Ishikawa (cell line): ENCODE data around the gene TIPRL.

ENCODE experiments used
- CEBPB ChIP-seq: IDR thresholded peaks from 2 replicates; pipeline ENCODE4 v1.6.1; 2012
- CREB1 ChIP-seq: IDR thresholded peaks from 2 replicates; pipeline ENCODE4 v1.6.1; 2012; ENCODE audit warnings: low read depth
- EGR1 ChIP-seq: IDR thresholded peaks from 2 replicates; pipeline ENCODE4 v1.6.1; 2012
- EP300 ChIP-seq: IDR thresholded peaks from 2 replicates; pipeline ENCODE4 v1.6.1; 2012; ENCODE audit warnings: borderline replicate concordance
- FOXM1 ChIP-seq: IDR thresholded peaks from 2 replicates; pipeline ENCODE4 v1.6.1; 2012; ENCODE audit warnings: low read depth, borderline replicate concordance
- MAX ChIP-seq: IDR thresholded peaks from 2 replicates; pipeline ENCODE4 v1.6.1; 2012
- NFIC ChIP-seq: IDR thresholded peaks from 2 replicates; pipeline ENCODE4 v1.6.1; 2012
- RAD21 ChIP-seq: IDR thresholded peaks from 2 replicates; pipeline ENCODE4 v1.6.1; 2012; ENCODE audit warnings: low read depth
- TAF1 ChIP-seq: IDR thresholded peaks from 2 replicates; pipeline ENCODE4 v1.6.1; 2012; ENCODE audit warnings: low read depth, mild to moderate bottlenecking
- TCF12 ChIP-seq: IDR thresholded peaks from 2 replicates; pipeline ENCODE4 v1.6.1; 2012; ENCODE audit warnings: low read depth
- TEAD4 ChIP-seq: IDR thresholded peaks from 2 replicates; pipeline ENCODE4 v1.6.1; 2012
- USF1 ChIP-seq: IDR thresholded peaks from 2 replicates; pipeline ENCODE4 v1.6.1; 2012
- YY1 ChIP-seq: IDR thresholded peaks from 2 replicates; pipeline ENCODE4 v1.6.1; 2012; ENCODE audit warnings: low read depth
- ZBTB7A ChIP-seq: IDR thresholded peaks from 2 replicates; pipeline ENCODE4 v1.6.1; 2012; ENCODE audit warnings: low read depth
- TF ChIP-seq, protein P1 (sequence below): IDR thresholded peaks from 2 replicates; pipeline ENCODE4 v1.6.1; 2012; ENCODE audit warnings: low read depth, mild to moderate bottlenecking

Gene TIPRL

GRCh38 chr1:168179438-168180147, 831 bp downstream of the TIPRL start:
- TF ChIP-seq FOXM1 (no peak), ZBTB7A (no peak), MAX (no peak), RAD21 (no peak), YY1 (no peak), NFIC (no peak), TEAD4 (no peak), EP300 (no peak), TCF12 (no peak), CEBPB (no peak), TAF1 (no peak), EGR1 (no peak), USF1 (no peak), CREB1 (no peak)
- TF ChIP-seq, protein P1, sequence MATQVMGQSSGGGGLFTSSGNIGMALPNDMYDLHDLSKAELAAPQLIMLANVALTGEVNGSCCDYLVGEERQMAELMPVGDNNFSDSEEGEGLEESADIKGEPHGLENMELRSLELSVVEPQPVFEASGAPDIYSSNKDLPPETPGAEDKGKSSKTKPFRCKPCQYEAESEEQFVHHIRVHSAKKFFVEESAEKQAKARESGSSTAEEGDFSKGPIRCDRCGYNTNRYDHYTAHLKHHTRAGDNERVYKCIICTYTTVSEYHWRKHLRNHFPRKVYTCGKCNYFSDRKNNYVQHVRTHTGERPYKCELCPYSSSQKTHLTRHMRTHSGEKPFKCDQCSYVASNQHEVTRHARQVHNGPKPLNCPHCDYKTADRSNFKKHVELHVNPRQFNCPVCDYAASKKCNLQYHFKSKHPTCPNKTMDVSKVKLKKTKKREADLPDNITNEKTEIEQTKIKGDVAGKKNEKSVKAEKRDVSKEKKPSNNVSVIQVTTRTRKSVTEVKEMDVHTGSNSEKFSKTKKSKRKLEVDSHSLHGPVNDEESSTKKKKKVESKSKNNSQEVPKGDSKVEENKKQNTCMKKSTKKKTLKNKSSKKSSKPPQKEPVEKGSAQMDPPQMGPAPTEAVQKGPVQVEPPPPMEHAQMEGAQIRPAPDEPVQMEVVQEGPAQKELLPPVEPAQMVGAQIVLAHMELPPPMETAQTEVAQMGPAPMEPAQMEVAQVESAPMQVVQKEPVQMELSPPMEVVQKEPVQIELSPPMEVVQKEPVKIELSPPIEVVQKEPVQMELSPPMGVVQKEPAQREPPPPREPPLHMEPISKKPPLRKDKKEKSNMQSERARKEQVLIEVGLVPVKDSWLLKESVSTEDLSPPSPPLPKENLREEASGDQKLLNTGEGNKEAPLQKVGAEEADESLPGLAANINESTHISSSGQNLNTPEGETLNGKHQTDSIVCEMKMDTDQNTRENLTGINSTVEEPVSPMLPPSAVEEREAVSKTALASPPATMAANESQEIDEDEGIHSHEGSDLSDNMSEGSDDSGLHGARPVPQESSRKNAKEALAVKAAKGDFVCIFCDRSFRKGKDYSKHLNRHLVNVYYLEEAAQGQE = no peak

DNA sequence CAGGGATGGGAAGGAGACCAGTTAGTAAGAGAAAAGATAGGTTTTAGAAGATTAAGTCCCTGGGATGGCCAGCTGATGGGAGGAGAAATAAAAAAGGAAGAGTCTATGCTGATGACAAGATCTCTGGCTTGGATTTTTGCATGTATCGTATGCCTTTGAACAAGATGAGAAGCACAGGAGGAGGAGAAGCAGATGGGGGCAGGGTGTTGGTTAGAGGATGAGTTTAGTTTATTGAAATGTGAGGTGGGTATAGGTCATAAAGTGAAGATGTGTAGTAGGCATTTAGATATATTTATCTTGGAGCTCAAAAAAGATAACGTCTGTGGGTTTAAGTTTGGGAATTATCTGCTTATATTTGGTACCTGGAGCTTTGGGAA, 1.4 kb downstream of the TIPRL start:
- TF ChIP-seq USF1 (no peak), EP300 (no peak), NFIC (no peak)

DNA sequence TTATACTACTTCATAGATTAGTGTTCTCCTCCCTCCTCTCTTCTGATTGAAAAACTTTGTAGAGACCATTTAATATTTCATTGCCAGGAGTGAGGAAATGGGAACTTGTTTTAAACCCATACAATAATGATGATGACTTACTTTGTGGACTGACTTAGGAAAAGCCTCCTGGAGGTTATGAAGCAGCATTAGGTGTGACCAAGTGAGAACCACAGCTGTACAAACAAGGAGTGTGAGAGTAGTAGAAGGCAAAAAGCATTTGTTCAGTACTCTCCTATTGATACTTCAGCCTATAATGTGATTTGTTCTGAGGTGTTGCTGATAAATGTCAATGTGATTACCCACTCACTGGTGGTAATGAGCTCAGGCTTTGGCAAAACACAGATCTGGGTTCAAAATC, 8.4 kb downstream of the TIPRL start:
- TF ChIP-seq TEAD4 = no peak
- no peak for TF ChIP-seq NFIC

DNA sequence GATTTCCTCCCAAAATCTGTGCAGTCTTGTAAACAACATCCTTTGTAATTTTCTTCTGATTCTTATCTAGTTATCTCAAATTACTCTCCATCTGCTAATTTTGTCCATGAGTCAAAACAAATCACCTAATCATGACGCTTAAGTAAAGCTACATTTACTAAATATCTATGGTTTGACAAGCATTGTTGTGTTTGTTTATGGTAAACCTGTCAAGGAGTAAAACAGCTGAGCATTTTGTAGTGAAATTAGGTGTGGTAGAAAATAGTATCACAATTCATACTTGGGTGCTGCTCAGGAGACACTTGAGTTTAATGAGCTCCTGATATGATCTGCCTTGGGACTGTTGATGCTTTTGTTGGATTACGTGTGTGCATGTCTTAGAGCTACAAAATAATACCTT, 11.6 kb downstream of the TIPRL start:
- TF ChIP-seq TAF1 (no peak), USF1 (no peak), TEAD4 (no peak), FOXM1 (no peak), MAX (no peak), RAD21 (no peak), YY1 (no peak), EP300 (no peak), EGR1 (no peak), TCF12 (no peak), NFIC (no peak), CREB1 (no peak), CEBPB (no peak), ZBTB7A (no peak)
- TF ChIP-seq, protein P1 = no peak

DNA sequence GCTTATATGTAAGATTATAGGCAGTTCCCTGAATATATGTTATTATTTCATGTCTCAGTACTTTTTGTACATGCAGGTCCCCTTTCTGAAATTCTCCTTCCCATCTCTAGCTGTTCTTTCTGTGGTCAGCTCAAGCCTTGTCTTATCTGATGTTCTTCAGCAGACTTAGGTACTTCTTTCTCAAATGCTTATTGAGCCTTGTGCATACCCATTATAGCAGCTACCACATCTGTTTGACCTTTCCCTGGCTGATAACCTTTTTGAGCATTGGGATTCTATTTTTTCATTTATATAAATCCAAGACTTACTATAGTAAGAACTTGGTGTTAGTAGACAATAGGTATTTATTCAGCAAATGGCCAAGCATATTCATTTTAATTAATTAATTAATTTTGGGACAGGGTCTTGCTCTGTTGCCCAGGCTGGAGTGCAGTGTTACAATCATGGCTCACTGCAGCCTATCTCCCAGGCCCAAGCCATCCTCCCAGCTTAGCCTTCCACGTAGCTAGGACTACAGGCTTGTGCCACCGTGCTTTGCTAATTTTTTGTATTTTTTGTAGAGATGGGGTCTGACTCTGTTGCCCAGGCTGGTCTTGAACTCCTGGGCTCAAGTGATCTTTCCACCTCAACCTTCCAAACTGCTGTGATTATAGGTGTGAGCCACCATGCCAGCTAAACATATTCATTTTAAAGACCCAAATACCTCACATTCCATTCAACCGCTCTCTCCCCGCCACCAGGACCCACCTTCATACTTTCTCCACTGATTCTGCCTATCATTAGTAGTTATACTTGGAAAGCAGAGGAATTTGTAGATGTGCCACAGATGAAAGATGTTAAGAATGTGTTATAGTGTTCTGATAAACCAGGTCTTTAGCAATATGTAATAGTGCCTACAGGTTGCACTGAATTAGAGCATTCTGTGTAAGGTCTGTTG, 16.7 kb downstream of the TIPRL start:
- no peak for TF ChIP-seq ZBTB7A

DNA sequence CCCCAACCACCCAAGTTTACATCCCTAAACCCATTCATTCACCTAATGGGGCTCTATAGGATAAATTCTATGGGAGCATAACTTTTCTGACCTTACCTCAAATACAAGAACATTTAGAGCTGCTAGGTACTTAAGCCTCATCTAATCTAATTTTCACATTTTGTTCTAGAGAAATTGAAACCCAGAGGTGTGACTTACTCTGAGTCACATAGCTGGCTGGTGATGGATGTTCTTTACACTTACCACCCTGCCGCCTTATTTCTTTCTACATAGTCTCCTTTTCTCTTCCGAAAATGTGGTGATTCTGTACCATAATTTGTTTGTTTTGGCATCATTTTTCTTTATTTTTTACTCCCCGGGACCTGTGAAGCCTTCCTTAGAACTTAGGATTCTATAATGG, 20.3 kb downstream of the TIPRL start:
- TF ChIP-seq TCF12 (no peak), ZBTB7A (no peak), TEAD4 (no peak), RAD21 (no peak), CEBPB (no peak), USF1 (no peak), MAX (no peak), FOXM1 (no peak), NFIC (no peak), CREB1 (no peak), EP300 (no peak), YY1 (no peak), TAF1 (no peak), EGR1 (no peak)
- TF ChIP-seq, protein P1 = no peak
